WI38 (cell line): Measurements from ENCODE around the gene KLHL8.

Experiments
- H3K4me3 ChIP-seq: 2 replicates; pipeline ENCODE4 v1.5.1; 2011; ENCODE audit warnings: low read depth, mild to moderate bottlenecking, control low read depth, low read length
- CTCF ChIP-seq: IDR thresholded peaks from 2 replicates; pipeline ENCODE4 v1.5.1; 2012; ENCODE audit warnings: low read depth, mild to moderate bottlenecking, control low read depth, low read length

Gene KLHL8

GRCh38 chr4:87220094-87220822 lies at the start of gene KLHL8:
KLHL8 (minus strand) TSS chr4:87220618; CDS start chr4:87195539, 25,079 bp downstream.
- H3K4me3 ChIP-seq, result peak within 1 kb of the TSS; percentile 97
- no peak for TF ChIP-seq CTCF

DNA sequence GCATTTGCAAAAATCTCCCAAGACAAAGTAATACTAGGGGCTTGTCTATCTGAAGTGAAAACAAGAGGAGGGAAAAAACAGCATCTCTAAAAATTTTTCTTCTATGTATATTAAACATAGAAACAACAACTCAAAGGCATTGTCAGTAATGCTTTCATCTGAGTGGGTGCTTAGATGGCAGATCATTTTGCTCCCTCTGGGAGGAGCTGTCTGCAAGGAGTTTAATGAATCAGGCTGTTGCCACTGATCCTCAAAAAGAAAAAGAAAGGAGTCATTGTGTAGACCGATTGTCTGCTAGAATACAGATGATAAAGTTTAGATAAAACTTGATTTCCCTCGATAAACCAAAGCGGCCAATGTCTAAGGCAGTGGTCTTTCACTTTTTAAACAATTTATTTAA lies 49.7 kb upstream of the KLHL8 start:
- peak; percentile 43 for TF ChIP-seq CTCF
- no peak overlapping the region for H3K4me3 ChIP-seq

GRCh38 chr4:87268411-87268810 lies 48.0 kb upstream of the KLHL8 start:
- H3K4me3 ChIP-seq, result no peak overlapping the region
- TF ChIP-seq CTCF, result no peak

DNA sequence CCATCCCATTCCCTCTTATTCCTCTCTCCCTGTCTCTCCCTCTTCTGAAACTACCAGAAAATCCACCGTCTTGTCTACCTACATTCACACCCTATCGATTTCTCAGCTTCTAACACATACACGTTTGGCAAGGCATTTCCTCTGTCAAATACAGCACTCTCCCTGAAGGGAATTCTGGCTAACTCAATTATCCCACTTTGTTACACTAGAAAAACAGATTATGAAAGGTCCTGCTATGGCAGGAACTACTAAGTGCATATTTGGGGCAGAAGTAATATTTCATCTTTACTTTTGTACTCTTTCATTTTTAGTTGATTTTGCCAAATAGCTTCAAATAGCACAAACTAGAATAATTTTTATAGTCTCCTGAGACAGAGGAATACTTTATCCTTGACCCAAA lies 46.6 kb upstream of the KLHL8 start:
- no peak for TF ChIP-seq CTCF
- H3K4me3 ChIP-seq, result no peak overlapping the region

GRCh38 chr4:87262886-87263285 lies 42.5 kb upstream of the KLHL8 start:
- no peak overlapping the region for H3K4me3 ChIP-seq
- TF ChIP-seq CTCF, result no peak

- no peak overlapping the region for H3K4me3 ChIP-seq
- no peak for TF ChIP-seq CTCF
Observed at GRCh38 chr4:87260477-87260876, 40.1 kb upstream of the KLHL8 start.

DNA sequence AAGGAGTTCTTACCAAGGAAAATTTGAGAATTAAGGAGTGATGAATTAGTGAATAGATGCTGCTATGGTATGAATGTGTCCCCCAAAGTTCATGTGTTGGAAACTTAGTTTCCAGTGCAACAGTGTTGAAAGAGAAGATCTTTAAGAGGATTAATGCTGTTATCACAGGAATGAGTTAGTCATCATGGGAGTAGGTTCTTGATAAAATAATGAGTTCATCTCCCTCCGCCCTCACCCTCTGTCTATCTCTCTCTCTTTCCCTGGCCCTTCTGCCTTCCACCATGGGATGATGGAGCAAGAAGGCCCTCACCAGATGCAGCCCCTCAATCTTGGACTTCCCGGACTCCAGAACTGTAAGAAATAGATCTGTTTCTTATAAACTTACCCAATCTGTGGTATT lies 38.3 kb upstream of the KLHL8 start:
- H3K4me3 ChIP-seq, result no peak overlapping the region
- TF ChIP-seq CTCF, result no peak
